Spinal cord (tissue), 10 donors: ENCODE data around the gene GAPDHS. TPM values are rescaled to one million over a fixed set of nuclear protein-coding genes. Genes with fewer than 3 reads are reported as not detected.
A peak's percentile ranks its signal among the peaks of the same experiment; 100 is the strongest.

Experiments used
- DNase-seq, 6 donors: peaks; one replicate each; pipeline versions ENCODE4 v3.0.0 to v3.0.0-alpha.2; 2013 to 2015; ENCODE audit warnings: low spot score in 6 of 6, low read depth in 4 of 6
- H3K27ac ChIP-seq: one replicate; pipeline ENCODE4 v1.5.1; 2013; ENCODE audit warnings: low read depth, low read length, control low read depth
- H3K27me3 ChIP-seq: one replicate; pipeline ENCODE4 v1.6.1; 2013; ENCODE audit warnings: low read length; ENCODE audit not compliant: control insufficient read depth, insufficient read depth
- H3K36me3 ChIP-seq: one replicate; pipeline ENCODE4 v1.6.1; 2013; ENCODE audit warnings: low read length; ENCODE audit not compliant: control insufficient read depth, insufficient read depth
- H3K4me1 ChIP-seq: one replicate; pipeline ENCODE4 v1.6.1; 2013; ENCODE audit warnings: low read length; ENCODE audit not compliant: control insufficient read depth, insufficient read depth
- H3K4me3 ChIP-seq: one replicate; pipeline ENCODE4 v1.5.1; 2013; ENCODE audit warnings: low read depth, low read length, control low read depth
- H3K9me3 ChIP-seq: one replicate; pipeline ENCODE4 v1.6.1; 2013; ENCODE audit warnings: low read length; ENCODE audit not compliant: control insufficient read depth, insufficient read depth
- WGBS: methylation state at CpG from one replicate; pipeline ENCODE4 v1.1.5; 2013; ENCODE audit warnings: missing lambda C conversion rate; ENCODE audit not compliant: insufficient coverage; 5-methylcytosine and 5-hydroxymethylcytosine counted together
- polyA plus RNA-seq, 2 donors: library from polyadenylated mRNA; unstranded; fragments of 120-200 nt; gene quantifications; one replicate each; pipeline ENCODE4 v1.2.1, GENCODE V29; 2013; ENCODE audit not compliant: insufficient read length in 2 of 2
- total RNA-seq, 2 donors: library from RNA; depleted of rRNA in 1 of 2; stranded (reverse); fragments of 120-200 nt in 1 of 2; fragments of >200 nt in 1 of 2; gene quantifications; one replicate each; pipeline versions ENCODE4 v1.2.3 to v1.2.4, GENCODE V29; 2013 to 2014
- donor health status: healthy.

The GAPDHS gene
- total and polyA plus RNA-seq, 4 donors = 0.11 TPM; not detected in 3

DNA sequence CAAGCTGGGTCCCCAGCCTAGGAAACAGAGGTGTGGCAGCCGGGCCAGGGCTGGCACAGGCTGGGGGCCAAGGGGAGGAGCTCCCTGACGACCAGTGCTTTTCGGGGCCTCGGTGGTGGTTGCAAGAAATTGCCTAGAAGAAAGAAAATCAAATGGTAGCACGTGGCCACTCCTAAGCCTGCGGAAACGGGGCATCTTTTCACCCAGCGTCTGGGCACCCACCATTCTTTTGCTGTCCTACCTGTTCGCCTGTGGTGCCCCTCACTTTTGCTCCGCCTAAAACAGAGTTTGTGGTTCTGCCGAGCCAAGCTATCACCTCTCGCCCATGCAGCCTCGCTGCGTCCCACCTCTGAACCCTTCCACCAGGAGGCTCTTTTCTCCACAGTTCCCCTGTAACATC, 35.9 kb upstream of the GAPDHS start:
- peaks cover 8% of the 10 kb centered on the region for H3K4me1 ChIP-seq
- DNase-seq = no peak
- 82% methylated on average over 14 of the region's 14 CpGs for WGBS

DNA sequence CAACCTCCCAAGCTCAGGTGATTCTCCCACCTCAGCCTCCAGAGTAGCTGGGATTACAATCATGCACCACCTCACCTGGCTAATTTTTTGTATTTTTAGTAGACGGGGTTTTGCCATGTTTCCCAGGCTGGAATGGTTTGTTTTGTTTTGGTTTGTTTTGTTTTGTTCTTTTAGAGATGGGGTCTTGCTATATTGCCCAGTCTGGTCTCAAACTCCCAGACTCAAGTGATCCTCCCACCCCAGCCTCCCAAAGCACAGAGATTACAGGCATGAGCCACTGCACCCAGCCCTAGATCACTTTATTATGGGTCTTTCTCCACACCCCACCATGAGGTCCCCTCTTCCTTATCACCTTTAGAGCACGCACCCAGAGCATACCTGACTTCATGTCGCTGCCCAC, 35.0 kb upstream of the GAPDHS start:
- Histone ChIP-seq H3K4me1 (peaks cover 8% of the 10 kb centered on the region), H3K27ac (no peak overlapping the region), H3K4me3 (no peak overlapping the region), H3K36me3 (peaks cover 9% of the 10 kb centered on the region), H3K27me3 (no peaks in the 10 kb centered on the region), H3K9me3 (no peaks in the 10 kb centered on the region)
- WGBS = 89% methylated on average over 2 of the region's 3 CpGs
- no peak for DNase-seq

More for the DNA sequence above, 35.9 kb upstream of the GAPDHS start:
- Histone ChIP-seq H3K36me3 (peaks cover 9% of the 10 kb centered on the region), H3K4me3 (no peak overlapping the region), H3K27me3 (no peaks in the 10 kb centered on the region), H3K9me3 (no peaks in the 10 kb centered on the region), H3K27ac (no peak overlapping the region)

DNA sequence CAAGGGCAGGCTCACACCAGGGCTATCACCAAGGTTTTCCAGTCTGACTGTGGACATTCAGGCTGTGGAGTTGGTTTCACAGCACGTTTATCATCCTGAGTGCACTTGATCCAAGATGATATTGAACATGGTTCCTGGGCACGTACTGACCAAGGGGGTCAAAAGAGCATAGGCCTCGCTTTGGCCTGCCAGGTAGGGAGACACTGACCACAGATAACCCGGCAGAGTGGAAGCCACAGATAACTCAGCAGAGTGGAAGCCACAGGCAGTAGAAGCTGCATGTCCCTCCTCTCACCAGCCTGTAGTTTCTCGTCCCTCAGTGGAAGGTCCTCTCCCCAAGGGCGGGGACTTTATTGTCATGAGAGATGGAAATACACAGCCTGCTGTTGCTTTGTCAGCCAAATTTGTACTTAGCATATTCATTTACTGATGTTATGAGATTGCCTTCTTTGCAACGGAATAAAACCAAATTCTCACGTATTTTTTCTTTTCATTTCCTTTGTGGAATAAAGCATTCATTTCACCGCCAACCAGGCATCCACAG, 34.2 kb upstream of the GAPDHS start:
- H3K36me3 ChIP-seq = peaks cover 9% of the 10 kb centered on the region
- no peak for DNase-seq
- peaks cover 8% of the 10 kb centered on the region for H3K4me1 ChIP-seq
- H3K27me3 ChIP-seq = no peaks in the 10 kb centered on the region
- H3K9me3 ChIP-seq = no peaks in the 10 kb centered on the region
- H3K4me3 ChIP-seq = no peak overlapping the region
- WGBS = 85% methylated on average over 4 of the region's 9 CpGs
- H3K27ac ChIP-seq = no peak overlapping the region

DNA sequence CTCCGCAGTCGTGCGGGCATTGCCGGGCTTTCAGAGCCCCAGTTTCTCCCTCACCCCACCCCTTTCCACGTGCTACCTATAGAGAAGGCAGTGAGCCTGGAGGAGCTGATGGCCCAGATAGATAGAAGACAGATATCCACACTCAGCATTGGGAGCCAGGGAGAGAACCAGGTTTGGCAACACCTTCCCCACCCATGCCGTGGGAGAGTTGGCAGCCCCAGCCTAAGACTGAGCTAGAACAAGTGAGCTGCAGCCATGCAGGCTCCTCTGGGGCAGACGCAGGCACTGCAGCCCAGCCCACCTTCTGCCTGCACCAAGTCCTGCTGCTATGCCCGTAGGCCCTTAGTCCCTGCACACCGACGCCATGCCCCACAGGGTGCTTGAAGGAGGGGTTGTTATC, 32.6 kb upstream of the GAPDHS start:
- Histone ChIP-seq H3K4me3 (no peak overlapping the region), H3K4me1 (peaks cover under 1% of the 10 kb centered on the region), H3K27me3 (no peaks in the 10 kb centered on the region), H3K27ac (no peak overlapping the region), H3K9me3 (no peaks in the 10 kb centered on the region), H3K36me3 (peaks cover 9% of the 10 kb centered on the region)
- WGBS = 86% methylated on average over 6 of the region's 10 CpGs
- DNase-seq = no peak

DNA sequence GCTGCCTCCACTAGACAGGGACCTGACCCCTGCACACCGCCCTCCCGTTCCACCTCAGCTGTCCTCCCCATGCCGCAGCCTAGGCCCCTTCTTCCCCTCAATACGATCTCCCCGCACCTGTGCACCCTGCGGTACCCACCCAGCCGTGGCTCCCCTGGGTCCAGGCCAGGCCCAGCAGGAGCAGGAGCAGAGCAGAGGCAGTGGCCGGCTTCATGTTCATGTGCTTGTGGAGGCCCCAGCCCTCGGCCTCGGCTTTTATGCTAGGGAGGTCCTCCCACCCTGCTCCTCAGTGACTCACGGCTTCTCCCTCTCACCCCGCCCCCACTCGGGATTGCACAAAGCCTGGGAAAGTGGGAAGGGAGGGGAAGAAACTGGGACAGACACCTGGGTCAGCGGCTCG, 31.6 kb upstream of the GAPDHS start:
- 81% methylated on average over 8 of the region's 15 CpGs for WGBS
- peaks cover 9% of the 10 kb centered on the region for H3K36me3 ChIP-seq
- DNase-seq = no peak
- H3K27me3 ChIP-seq = peaks cover 5% of the 10 kb centered on the region
- H3K4me3 ChIP-seq = no peak overlapping the region
- no peaks in the 10 kb centered on the region for H3K4me1 ChIP-seq
- H3K9me3 ChIP-seq = no peaks in the 10 kb centered on the region
- no peak overlapping the region for H3K27ac ChIP-seq

DNA sequence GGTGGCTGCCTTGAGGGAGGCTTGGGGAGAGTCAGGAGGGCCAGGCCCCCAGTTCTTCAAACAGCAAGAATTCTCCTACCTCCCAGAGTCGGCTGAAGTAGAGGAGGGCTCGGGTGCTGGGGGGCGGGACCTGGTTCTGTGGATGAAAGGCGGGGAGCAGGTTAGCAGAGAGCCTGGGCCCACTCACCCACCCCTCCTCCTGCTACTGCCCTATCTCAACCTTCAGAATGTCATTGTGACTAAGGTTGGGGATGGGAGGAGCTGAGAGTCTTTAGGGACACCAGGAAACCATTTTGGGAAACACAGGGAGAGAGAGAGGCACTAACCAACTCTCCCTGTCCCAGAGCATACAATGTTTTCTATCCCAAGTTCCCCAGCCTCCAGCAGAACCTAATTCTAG, 30.5 kb upstream of the GAPDHS start:
- Histone ChIP-seq H3K4me3 (no peak overlapping the region), H3K9me3 (no peaks in the 10 kb centered on the region), H3K36me3 (peaks cover 9% of the 10 kb centered on the region), H3K27me3 (peaks cover 8% of the 10 kb centered on the region), H3K4me1 (no peaks in the 10 kb centered on the region), H3K27ac (no peak overlapping the region)
- WGBS = no CpG with 5 or more reads among the region's 4 CpGs
- no peak for DNase-seq

DNA sequence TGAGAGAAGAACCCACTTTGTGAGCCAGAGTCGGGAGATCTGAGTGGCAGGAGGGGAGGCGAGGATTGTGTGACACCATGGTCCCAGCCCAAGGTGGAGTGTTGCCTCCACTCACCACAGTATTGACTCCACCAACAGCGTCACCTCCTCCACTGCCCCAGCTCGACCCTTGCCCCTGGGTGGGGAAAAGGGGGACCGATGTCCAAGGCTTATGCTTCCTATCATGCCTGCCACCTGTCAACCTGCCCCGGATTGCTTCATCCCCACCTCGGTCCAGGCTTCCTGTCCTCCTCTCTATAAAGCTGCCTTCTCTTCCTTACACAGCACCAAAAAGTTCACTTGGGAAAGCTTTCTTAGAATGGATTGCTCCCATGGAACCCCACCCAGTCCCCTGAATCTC, 27.2 kb upstream of the GAPDHS start:
- Histone ChIP-seq H3K27ac (no peak overlapping the region), H3K4me3 (no peak overlapping the region), H3K9me3 (no peaks in the 10 kb centered on the region), H3K4me1 (peaks cover 13% of the 10 kb centered on the region), H3K27me3 (peaks cover 38% of the 10 kb centered on the region), H3K36me3 (peaks cover 3% of the 10 kb centered on the region)
- no peak for DNase-seq
- WGBS = 87% methylated on average over 5 of the region's 7 CpGs

DNA sequence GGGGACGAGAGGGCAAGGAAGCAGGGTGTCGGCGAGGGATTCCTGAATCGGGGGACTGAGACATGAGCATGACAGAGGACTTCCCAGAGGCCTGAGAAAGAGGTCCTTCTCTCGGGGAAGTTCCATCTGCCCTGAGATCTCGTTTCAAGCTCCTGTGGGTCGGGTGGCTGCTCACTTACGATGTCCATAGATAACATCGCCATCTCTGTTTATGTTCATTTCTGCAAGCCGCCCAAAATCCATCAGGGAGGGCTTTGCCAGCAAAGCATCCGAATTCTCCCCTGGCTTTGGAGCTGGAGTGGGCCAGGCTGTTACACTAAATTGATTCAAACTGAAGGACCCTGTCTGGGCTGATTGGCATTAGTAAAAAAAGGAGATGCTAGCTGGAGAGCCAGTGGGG, 25.7 kb upstream of the GAPDHS start:
- no peaks in the 10 kb centered on the region for H3K36me3 ChIP-seq
- H3K4me1 ChIP-seq = peaks cover 13% of the 10 kb centered on the region
- H3K27me3 ChIP-seq = peaks cover 48% of the 10 kb centered on the region
- H3K27ac ChIP-seq = no peak overlapping the region
- H3K9me3 ChIP-seq = no peaks in the 10 kb centered on the region
- DNase-seq = no peak
- 87% methylated on average over 11 of the region's 11 CpGs for WGBS
- H3K4me3 ChIP-seq = no peak overlapping the region

DNA sequence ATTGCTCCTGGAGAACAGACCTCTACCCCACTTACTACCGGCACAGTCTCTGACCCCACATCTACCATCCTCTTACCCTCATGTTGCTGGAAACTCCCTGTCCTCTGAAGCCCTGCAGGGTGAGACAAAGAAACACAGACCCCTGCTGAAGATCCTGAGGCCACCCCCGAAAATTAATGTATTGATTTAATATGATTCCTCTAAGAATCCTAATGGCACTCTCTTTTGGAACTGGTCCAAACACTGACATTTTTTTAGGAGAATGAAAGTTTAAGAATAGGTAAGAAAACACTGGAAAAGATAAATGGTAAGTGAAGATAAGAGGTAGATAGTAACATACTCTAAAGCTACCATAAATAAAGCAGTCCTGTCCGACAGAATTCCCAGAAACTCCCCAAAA, 25.1 kb upstream of the GAPDHS start:
- DNase-seq = no peak
- peaks cover 14% of the 10 kb centered on the region for H3K4me1 ChIP-seq
- no CpG with 5 or more reads among the region's 3 CpGs for WGBS
- H3K9me3 ChIP-seq = no peaks in the 10 kb centered on the region
- no peak overlapping the region for H3K27ac ChIP-seq
- no peak overlapping the region for H3K4me3 ChIP-seq
- H3K36me3 ChIP-seq = no peaks in the 10 kb centered on the region
- peaks cover 53% of the 10 kb centered on the region for H3K27me3 ChIP-seq

DNA sequence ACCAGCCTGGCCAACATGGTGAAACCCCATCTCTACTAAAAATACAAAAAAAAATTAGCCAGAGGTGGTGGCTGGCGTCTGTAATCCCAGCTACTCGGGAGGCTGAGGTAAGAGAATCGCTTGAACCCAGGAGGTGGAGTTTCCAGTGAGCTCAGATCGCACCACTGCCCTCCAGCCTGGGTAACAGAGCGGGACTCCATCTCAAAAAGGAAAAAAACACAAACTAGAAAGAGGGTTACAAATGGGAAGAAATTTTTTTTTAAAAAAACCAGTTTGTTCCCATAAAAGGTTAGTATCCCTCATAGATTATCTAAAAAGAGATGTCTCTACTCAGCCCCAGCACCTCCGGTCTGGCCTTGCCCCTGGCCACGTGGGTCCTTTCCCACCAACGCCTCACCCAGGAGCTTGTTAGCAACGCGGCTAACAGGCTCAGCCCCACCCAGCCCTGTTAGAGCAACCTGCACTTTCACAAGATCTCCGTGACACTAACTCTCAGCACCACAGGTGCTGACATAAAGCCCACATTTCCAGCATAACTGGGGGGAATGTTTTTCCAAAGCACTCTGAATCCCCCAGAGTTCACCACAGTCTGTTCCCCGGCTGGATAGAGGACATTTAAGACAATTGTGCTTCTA, 24.1 kb upstream of the GAPDHS start:
- 2% methylated on average over 5 of the region's 12 CpGs for WGBS
- DNase-seq = peak in 2 of 6 donors; percentile 16 to 19
- Histone ChIP-seq H3K27ac (no peak overlapping the region), H3K27me3 (peaks cover 59% of the 10 kb centered on the region), H3K9me3 (no peaks in the 10 kb centered on the region), H3K36me3 (no peaks in the 10 kb centered on the region), H3K4me3 (peak overlapping the region; percentile 3), H3K4me1 (peaks cover 19% of the 10 kb centered on the region)
